Peyer's patch (tissue), 4 donors: Measurements from ENCODE around the gene ARHGEF1.

ENCODE experiments used
- CTCF ChIP-seq, 6 experiments: fragments of 450-650 bp in 4 of 6; fragments of 200-600 bp in 2 of 6; sonication (generic) in 1 of 6; IDR thresholded peaks; one replicate each; pipeline ENCODE4 v1.5.1; 2017 to 2019; ENCODE audit warnings: antibody characterized with exemption in 6 of 6, mild to moderate bottlenecking in 3 of 6, moderate library complexity in 1 of 6
- POLR2A ChIP-seq, 2 donors: fragments of 450-650 bp; IDR thresholded peaks; one replicate each; pipeline ENCODE4 v1.5.1; 2017; ENCODE audit warnings: antibody characterized with exemption in 2 of 2, mild to moderate bottlenecking in 2 of 2, moderate library complexity in 2 of 2

- TF ChIP-seq CTCF (IDR thresholded peaks at IDR 0.05), result no peak
- TF ChIP-seq POLR2A (IDR thresholded peaks at IDR 0.05), result no peak
Measured at GRCh38 chr19:41927497-41928192, 44.7 kb downstream of the ARHGEF1 start.
